ENCODE results near the gene RNASEH1.
"Not testable (repeated sequence)": the region's sequence is repeated elsewhere in the genome, so short reads cannot be mapped to it uniquely, and the experiment has no call there.

The RNASEH1 gene

GRCh38 chr2:3527886-3528785, 30.0 kb downstream of the RNASEH1 start:
- DNase-seq (ENCODE audit: low read depth), result no peak
- H3K4me3 ChIP-seq (ENCODE audit: low read depth, low read length), result no peak overlapping the region

GRCh38 chr2:3526871-3527270, 31.3 kb downstream of the RNASEH1 start:
- no peak overlapping the region for H3K4me3 ChIP-seq (ENCODE audit: low read depth, low read length)
- no peak for DNase-seq (ENCODE audit: low read depth)

- no peak overlapping the region for H3K4me3 ChIP-seq (ENCODE audit: low read depth, low read length)
- DNase-seq (ENCODE audit: low read depth), result no peak
Observed at GRCh38 chr2:3523551-3524041, 34.5 kb downstream of the RNASEH1 start.

- DNase-seq (ENCODE audit: low read depth), result no peak
- no peak overlapping the region for H3K4me3 ChIP-seq (ENCODE audit: low read depth, low read length)
Observed at GRCh38 chr2:3522961-3523421, 35.1 kb downstream of the RNASEH1 start.

GRCh38 chr2:3520591-3520990, 37.5 kb downstream of the RNASEH1 start:
- DNase-seq (ENCODE audit: low read depth), result no peak
- H3K4me3 ChIP-seq (ENCODE audit: low read depth, low read length), result no peak overlapping the region

GRCh38 chr2:3519255-3520205, 38.6 kb downstream of the RNASEH1 start, which contains the start of gene ADI1:
Gene ADI1, minus strand, starts transcription at chr2:3519531. Its CDS starts 44 bp downstream, at chr2:3519487.
- DNase-seq (ENCODE audit: low read depth), result no peak
- H3K4me3 ChIP-seq (ENCODE audit: low read depth, low read length), result peak within 1 kb of the TSS; percentile 77

- DNase-seq (ENCODE audit: low read depth), result peak; percentile 84
- H3K4me3 ChIP-seq (ENCODE audit: low read depth, low read length), result peak overlapping the region; percentile 77
Observed at GRCh38 chr2:3518496-3519254, 39.5 kb downstream of the RNASEH1 start.

GRCh38 chr2:3517948-3518495, 40.1 kb downstream of the RNASEH1 start:
- peak overlapping the region; percentile 77 for H3K4me3 ChIP-seq (ENCODE audit: low read depth, low read length)
- no peak for DNase-seq (ENCODE audit: low read depth)

GRCh38 chr2:3516831-3517230, 41.3 kb downstream of the RNASEH1 start:
- no peak overlapping the region for H3K4me3 ChIP-seq (ENCODE audit: low read depth, low read length)
- DNase-seq (ENCODE audit: low read depth), result no peak

- not testable (repeated sequence) for H3K4me3 ChIP-seq (ENCODE audit: low read depth, low read length)
Observed at GRCh38 chr2:3515438-3515837, 42.7 kb downstream of the RNASEH1 start.

GRCh38 chr2:3513026-3513810, 44.9 kb downstream of the RNASEH1 start:
- H3K4me3 ChIP-seq (ENCODE audit: low read depth, low read length), result no peak overlapping the region
- no peak for DNase-seq (ENCODE audit: low read depth)

More at GRCh38 chr2:3515438-3515837, 42.7 kb downstream of the RNASEH1 start:
- not testable (repeated sequence) for DNase-seq (ENCODE audit: low read depth)

GRCh38 chr2:3512086-3512485, 46.0 kb downstream of the RNASEH1 start:
- no peak overlapping the region for H3K4me3 ChIP-seq (ENCODE audit: low read depth, low read length)
- DNase-seq (ENCODE audit: low read depth), result no peak

- H3K4me3 ChIP-seq (ENCODE audit: low read depth, low read length), result no peak overlapping the region
- no peak for DNase-seq (ENCODE audit: low read depth)
Observed at GRCh38 chr2:3505771-3506170, 52.4 kb downstream of the RNASEH1 start.

- no peak for DNase-seq (ENCODE audit: low read depth)
Observed at GRCh38 chr2:3504741-3505140, 53.4 kb downstream of the RNASEH1 start.

GRCh38 chr2:3503483-3503882, 54.6 kb downstream of the RNASEH1 start:
- DNase-seq (ENCODE audit: low read depth), result no peak

More at GRCh38 chr2:3504741-3505140, 53.4 kb downstream of the RNASEH1 start:
- H3K4me3 ChIP-seq (ENCODE audit: low read depth, low read length), result no peak overlapping the region

GRCh38 chr2:3503046-3503445, 55.1 kb downstream of the RNASEH1 start:
- H3K4me3 ChIP-seq (ENCODE audit: low read depth, low read length), result no peak overlapping the region
- no peak for DNase-seq (ENCODE audit: low read depth)

More at GRCh38 chr2:3503483-3503882, 54.6 kb downstream of the RNASEH1 start:
- H3K4me3 ChIP-seq (ENCODE audit: low read depth, low read length), result no peak overlapping the region

- DNase-seq (ENCODE audit: low read depth), result no peak
- no peak overlapping the region for H3K4me3 ChIP-seq (ENCODE audit: low read depth, low read length)
Observed at GRCh38 chr2:3500326-3500899, 57.7 kb downstream of the RNASEH1 start.

Measured in skeletal muscle cell (primary cell).